Measurements from ENCODE around the gene CCND1. TPM values are rescaled to one million over a fixed set of nuclear protein-coding genes. Genes with fewer than 3 reads are reported as not detected.

CCND1 gene
- total and polyA plus RNA-seq, 10 of the 15 experiments (the other 5 are each of a cell fraction or from before 2014, with no cell fraction given), result 0.09 to 6.6 (median 0.59) TPM; not detected in 2

DNA sequence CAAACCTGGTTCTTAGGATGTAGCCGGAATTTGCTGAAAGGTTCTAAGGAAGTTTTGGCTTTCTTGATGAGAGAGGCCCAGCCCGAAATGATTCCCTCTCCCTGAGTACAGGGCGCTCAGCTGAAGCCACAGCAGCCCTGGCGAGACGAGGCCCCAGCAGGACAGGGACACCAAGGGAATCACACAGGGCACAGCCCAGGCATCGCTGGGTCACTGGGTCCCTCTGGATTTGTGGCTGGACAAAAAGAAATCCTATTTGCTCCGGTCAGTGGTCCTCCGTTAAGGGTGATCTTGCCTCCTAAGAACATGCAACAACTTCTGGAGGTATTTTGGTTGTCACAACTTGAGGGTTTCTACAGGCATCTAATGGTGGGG lies 56.5 kb downstream of the CCND1 start:
- FAIRE-seq, result no peak
- no TSS peak for BruUV-seq (replicated peaks)

More for the DNA sequence above, 56.5 kb downstream of the CCND1 start:
- Histone ChIP-seq H3K79me2 (ENCODE audit: control insufficient read depth, insufficient read depth, low read length) (no peaks in the 10 kb centered on the region), H3K27me3 (replicated peaks in 1 of 2; ENCODE audit: control insufficient read depth in 2 of 2, insufficient read depth in 2 of 2, low read length in 1 of 2) (peaks cover 7% of the 10 kb centered on the region in 2 experiments), H3K4me2 (ENCODE audit: control insufficient read depth, insufficient read depth) (no peak overlapping the region), H3K9me3 (replicated peaks; ENCODE audit: control insufficient read depth, insufficient read depth, low read length) (no peaks in the 10 kb centered on the region), H3K9ac (ENCODE audit: control insufficient read depth, insufficient read depth, low read length) (no peak overlapping the region), H2AFZ (ENCODE audit: control insufficient read depth, low read depth, low read length) (no peak overlapping the region), H4K20me1 (ENCODE audit: control insufficient read depth, insufficient read depth) (no peaks in the 10 kb centered on the region), H3K27ac (ENCODE audit: control insufficient read depth, insufficient read depth) (no peak overlapping the region), H3K36me3 (ENCODE audit: control insufficient read depth in 2 of 2, insufficient read depth in 2 of 2, low read length in 1 of 2) (no peaks in the 10 kb centered on the region), H3K4me3 (no peak overlapping the region), H3K4me1 (ENCODE audit: control insufficient read depth, insufficient read depth, low read length) (no peaks in the 10 kb centered on the region; the same call in 1 of the 2 replicates)
- TF ChIP-seq PAX5 (IDR thresholded peaks at IDR 0.05; ENCODE audit: borderline replicate concordance, low read depth, low read length) (no peak), KDM1A (IDR thresholded peaks at IDR 0.05; ENCODE audit: borderline replicate concordance) (no peak), FOXK2 (IDR thresholded peaks at IDR 0.05) (no peak), TCF12 (IDR thresholded peaks at IDR 0.05; ENCODE audit: low read depth, low read length) (no peak), CEBPB (IDR thresholded peaks at IDR 0.05; ENCODE audit: borderline replicate concordance in 1 of 2, low read depth in 2 of 2, low read length in 2 of 2) (no peak), ZNF274 (IDR thresholded peaks at IDR 0.05; ENCODE audit: insufficient read depth, insufficient read length) (no peak)
- TF ChIP-seq, protein P1, sequence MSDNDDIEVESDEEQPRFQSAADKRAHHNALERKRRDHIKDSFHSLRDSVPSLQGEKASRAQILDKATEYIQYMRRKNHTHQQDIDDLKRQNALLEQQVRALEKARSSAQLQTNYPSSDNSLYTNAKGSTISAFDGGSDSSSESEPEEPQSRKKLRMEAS (IDR thresholded peaks at IDR 0.05; ENCODE audit: low read depth, low read length), result no peak
- TF ChIP-seq, protein P2, sequence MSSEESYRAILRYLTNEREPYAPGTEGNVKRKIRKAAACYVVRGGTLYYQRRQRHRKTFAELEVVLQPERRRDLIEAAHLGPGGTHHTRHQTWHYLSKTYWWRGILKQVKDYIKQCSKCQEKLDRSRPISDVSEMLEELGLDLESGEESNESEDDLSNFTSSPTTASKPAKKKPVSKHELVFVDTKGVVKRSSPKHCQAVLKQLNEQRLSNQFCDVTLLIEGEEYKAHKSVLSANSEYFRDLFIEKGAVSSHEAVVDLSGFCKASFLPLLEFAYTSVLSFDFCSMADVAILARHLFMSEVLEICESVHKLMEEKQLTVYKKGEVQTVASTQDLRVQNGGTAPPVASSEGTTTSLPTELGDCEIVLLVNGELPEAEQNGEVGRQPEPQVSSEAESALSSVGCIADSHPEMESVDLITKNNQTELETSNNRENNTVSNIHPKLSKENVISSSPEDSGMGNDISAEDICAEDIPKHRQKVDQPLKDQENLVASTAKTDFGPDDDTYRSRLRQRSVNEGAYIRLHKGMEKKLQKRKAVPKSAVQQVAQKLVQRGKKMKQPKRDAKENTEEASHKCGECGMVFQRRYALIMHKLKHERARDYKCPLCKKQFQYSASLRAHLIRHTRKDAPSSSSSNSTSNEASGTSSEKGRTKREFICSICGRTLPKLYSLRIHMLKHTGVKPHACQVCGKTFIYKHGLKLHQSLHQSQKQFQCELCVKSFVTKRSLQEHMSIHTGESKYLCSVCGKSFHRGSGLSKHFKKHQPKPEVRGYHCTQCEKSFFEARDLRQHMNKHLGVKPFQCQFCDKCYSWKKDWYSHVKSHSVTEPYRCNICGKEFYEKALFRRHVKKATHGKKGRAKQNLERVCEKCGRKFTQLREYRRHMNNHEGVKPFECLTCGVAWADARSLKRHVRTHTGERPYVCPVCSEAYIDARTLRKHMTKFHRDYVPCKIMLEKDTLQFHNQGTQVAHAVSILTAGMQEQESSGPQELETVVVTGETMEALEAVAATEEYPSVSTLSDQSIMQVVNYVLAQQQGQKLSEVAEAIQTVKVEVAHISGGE (CRISPR knock-in tag; IDR thresholded peaks at IDR 0.05), result no peak
- TF ChIP-seq, protein P3, sequence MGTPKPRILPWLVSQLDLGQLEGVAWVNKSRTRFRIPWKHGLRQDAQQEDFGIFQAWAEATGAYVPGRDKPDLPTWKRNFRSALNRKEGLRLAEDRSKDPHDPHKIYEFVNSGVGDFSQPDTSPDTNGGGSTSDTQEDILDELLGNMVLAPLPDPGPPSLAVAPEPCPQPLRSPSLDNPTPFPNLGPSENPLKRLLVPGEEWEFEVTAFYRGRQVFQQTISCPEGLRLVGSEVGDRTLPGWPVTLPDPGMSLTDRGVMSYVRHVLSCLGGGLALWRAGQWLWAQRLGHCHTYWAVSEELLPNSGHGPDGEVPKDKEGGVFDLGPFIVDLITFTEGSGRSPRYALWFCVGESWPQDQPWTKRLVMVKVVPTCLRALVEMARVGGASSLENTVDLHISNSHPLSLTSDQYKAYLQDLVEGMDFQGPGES (IDR thresholded peaks at IDR 0.05), result no peak
- TF ChIP-seq, protein P4, sequence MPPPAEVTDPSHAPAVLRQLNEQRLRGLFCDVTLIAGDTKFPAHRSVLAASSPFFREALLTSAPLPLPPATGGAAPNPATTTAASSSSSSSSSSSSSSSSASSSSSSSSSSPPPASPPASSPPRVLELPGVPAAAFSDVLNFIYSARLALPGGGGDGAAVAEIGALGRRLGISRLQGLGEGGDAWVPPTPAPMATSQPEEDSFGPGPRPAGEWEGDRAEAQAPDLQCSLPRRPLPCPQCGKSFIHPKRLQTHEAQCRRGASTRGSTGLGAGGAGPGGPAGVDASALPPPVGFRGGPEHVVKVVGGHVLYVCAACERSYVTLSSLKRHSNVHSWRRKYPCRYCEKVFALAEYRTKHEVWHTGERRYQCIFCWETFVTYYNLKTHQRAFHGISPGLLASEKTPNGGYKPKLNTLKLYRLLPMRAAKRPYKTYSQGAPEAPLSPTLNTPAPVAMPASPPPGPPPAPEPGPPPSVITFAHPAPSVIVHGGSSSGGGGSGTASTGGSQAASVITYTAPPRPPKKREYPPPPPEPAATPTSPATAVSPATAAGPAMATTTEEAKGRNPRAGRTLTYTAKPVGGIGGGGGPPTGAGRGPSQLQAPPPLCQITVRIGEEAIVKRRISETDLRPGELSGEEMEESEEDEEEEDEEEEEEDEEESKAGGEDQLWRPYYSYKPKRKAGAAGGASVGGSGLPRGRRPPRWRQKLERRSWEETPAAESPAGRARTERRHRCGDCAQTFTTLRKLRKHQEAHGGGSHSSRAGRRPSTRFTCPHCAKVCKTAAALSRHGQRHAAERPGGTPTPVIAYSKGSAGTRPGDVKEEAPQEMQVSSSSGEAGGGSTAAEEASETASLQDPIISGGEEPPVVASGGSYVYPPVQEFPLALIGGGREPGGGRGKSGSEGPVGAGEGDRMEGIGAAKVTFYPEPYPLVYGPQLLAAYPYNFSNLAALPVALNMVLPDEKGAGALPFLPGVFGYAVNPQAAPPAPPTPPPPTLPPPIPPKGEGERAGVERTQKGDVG (CRISPR knock-in tag; IDR thresholded peaks at IDR 0.05), result no peak
- TF ChIP-seq, protein P5, sequence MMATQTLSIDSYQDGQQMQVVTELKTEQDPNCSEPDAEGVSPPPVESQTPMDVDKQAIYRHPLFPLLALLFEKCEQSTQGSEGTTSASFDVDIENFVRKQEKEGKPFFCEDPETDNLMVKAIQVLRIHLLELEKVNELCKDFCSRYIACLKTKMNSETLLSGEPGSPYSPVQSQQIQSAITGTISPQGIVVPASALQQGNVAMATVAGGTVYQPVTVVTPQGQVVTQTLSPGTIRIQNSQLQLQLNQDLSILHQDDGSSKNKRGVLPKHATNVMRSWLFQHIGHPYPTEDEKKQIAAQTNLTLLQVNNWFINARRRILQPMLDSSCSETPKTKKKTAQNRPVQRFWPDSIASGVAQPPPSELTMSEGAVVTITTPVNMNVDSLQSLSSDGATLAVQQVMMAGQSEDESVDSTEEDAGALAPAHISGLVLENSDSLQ (IDR thresholded peaks at IDR 0.05), result no peak
- TF ChIP-seq, protein P6, sequence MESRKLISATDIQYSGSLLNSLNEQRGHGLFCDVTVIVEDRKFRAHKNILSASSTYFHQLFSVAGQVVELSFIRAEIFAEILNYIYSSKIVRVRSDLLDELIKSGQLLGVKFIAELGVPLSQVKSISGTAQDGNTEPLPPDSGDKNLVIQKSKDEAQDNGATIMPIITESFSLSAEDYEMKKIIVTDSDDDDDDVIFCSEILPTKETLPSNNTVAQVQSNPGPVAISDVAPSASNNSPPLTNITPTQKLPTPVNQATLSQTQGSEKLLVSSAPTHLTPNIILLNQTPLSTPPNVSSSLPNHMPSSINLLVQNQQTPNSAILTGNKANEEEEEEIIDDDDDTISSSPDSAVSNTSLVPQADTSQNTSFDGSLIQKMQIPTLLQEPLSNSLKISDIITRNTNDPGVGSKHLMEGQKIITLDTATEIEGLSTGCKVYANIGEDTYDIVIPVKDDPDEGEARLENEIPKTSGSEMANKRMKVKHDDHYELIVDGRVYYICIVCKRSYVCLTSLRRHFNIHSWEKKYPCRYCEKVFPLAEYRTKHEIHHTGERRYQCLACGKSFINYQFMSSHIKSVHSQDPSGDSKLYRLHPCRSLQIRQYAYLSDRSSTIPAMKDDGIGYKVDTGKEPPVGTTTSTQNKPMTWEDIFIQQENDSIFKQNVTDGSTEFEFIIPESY (IDR thresholded peaks at IDR 0.05), result no peak
- ChIA-PET SMC1A (ENCODE audit: uncharacterized antibody, unreplicated experiment) (no interaction called here), RAD21 (ENCODE audit: unreplicated experiment) (no interaction called here), POLR2A (no interaction called here), CTCF (no interaction called here)
- intact Hi-C loops (cut with micrococcal nuclease; ENCODE audit: unreplicated experiment) (no loop called here), in situ Hi-C loops (cut with MboI) (no loop called here)
- WGBS (ENCODE audit: insufficient coverage, insufficient replicate concordance, low lambda C conversion rate, missing lambda C conversion rate), result 49% methylated on average over 8 of the region's 8 CpGs
- no peak for DNase-seq (ENCODE audit: low read depth, low spot score)
- no peak for ATAC-seq
